Lung microvascular endothelial cell (primary cell): Measurements from ENCODE around the gene MTOR. TPM values are rescaled to one million over a fixed set of nuclear protein-coding genes. Genes with fewer than 3 reads are reported as not detected.

ENCODE experiments used
- DNase-seq, 2 donors: peaks; one replicate each; pipeline versions ENCODE4 v3.0.0 to v3.0.0-alpha.2; 2010; ENCODE audit warnings: low read depth in 2 of 2
- total RNA-seq: library from RNA; depleted of rRNA; stranded (reverse); fragments of >200 nt; gene quantifications from 2 replicates; pipeline ENCODE4 v1.2.1, GENCODE V29; 2014

Gene MTOR
- total RNA-seq, 1 donor from 2014 or later: 47.4 TPM

GRCh38 chr1:11216074-11216473 is 46.3 kb downstream of the MTOR start:
- no peak for DNase-seq

DNA sequence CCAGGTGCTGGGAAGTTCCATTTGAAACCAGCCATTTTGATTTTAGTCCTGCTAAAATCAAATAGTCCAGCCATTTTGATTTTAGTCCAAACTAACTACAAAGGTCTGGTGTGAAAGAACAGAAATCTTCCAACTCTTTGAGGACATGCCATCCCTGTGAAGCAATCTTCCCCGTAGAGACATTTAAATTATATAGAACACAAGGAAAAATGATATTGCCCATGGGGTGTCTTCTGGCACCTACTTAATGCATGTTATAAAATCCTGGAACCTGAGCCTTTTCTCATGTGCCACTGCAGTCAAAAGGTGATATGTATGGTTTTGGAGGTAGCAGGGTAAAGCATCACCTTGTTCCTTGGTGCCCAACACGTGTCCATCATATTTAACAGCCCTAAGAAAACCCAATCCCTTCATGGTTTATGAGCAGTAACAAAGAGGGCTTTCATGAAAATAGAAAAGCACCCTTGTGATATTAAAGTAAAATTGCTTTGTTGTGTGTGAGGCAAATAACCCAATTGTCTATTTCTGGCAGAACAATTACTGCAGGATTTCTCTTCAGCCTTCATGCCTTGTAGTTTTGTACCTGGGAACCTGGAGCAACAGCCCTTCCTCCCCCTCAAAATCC is 46.9 kb downstream of the MTOR start:
- no peak for DNase-seq

GRCh38 chr1:11214698-11215380 is 47.5 kb downstream of the MTOR start:
- no peak for DNase-seq

DNA sequence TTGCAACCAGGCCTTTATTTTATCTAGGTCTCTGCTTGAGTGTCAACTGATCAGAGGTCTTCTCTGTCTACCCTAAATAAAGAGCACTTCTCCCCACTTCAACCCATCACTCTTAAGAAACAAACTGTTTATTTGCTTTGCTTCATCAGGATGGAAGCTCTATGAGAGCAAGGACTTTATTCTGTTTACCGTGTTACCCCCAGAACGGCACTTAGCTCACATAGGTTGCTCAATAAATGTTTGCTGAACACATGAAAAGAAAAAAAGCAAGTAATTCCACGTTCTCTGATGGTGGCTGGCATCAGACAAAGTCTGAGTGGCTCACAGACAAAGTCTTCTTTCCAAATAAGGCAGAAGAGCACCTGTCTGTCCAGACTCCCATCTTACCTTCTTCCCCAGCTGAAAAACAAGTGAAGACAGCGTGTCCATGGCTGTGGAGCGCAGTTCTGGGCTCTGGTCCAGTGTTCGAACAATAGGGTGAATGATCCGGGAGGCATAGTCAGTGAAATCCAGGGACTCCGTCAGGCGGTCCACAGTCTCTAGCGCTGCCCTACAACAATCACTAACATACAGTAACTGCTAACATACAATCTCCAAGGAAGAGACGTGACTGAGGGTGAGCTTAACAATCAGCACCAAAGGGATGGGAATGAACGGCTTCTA is 50.3 kb downstream of the MTOR start:
- no peak for DNase-seq

DNA sequence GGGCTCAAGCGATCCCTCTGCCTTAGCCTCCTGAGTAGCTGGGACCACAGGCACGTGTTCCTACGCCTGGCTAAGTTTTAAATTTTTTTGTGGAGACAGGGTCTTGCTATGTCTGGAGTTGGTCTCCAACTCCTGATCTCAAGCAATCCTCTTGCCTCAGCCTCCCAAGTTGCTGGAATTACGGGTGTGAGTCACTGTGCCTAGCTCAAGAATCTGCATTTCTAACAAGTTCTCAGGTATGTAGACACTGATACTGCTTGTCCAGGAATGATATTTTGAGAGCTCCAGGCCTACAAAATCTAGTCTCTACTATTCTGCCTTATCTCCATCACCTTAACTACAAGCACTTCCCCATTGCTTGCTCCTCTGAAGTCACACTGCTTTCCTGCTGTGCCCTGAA is 50.9 kb downstream of the MTOR start:
- no peak for DNase-seq

DNA sequence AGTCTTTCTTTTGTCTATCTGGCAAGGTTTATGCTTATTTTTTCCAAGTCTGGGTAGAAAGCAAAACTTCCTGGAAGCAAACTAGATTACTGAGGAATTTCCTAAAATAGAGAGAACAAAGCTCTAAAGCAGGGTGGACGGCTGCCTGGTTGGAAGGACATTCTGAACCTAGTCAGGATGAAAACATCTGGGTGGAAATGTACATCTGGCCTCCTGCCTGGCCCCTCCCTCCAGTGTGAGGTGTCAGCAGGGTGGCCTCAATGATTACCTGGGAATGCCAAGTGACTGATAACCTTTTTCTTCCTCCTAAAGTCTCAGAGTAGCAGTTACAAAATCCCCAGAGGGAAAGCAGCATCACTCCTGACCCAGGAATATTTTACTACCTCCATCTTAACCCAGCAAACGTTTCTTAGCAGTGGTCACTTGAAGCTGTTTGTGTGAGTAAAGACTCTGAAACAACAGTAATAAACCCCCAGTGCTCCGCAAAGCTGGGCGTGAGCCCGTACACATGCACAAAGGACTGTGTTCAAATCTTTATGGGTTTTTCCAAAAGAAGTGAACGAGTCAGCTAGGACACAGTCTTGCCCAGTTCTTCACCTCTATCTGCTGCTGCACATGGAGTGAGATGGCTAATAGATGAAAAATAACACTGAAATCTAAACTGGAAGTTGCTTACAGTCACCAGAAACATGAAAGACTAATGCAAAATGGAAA is 54.3 kb downstream of the MTOR start:
- peak in 1 of 2 donors; percentile 30 for DNase-seq

GRCh38 chr1:11204396-11205190 is 57.8 kb downstream of the MTOR start:
- DNase-seq: no peak

DNA sequence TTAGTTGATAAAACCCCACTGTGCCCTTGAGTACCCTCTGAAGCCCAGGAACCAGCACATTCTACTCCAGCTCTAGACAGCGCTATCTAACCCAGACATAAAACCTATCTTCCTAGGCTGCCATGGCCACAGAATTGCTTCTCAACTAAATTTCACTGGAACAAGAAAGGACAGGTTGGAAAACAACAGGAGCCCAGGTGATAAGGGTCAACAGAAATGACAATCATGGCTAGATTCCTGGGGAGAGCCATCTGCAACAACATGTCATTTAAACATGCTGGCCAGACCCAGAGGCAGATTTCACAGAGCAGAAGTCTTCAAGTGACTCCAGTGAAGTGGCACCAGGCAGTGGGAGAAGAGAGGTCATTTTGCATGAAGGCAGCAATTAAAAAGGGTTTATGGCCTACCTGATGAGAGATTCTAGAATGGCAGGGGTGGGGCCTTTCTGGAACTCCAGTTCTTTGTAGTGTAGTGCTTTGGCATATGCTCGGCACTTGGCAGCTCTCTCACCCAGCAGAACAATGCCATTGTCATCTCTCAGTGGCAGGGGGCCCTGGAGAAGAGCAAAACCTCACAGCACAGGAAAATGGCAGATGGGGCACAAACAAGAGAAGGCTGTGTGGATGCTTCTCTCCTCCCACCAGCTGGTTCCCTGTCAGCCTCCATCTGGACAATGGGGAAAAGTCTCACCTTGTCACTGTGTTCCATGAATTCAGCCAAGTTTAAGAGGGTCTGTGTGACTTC is 63.3 kb downstream of the MTOR start:
- DNase-seq: no peak

DNA sequence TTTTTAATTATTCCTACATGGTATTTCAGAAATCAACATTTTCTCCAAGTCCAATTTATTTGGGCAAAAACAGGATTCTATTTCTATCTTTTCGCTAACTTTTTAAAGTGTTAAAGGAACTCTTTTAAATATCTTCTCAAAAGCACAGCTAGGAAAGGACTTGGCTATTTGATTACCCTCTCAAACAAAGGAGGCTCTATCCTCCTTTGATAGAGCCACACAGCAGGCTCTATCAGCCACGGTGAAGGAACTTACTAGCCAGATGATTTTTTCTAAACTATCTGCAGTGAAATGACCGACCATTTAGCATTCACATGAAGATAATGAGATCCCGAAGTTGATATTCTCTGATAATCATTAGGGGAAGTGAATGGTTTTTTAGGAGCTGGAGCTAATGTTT is 64.1 kb downstream of the MTOR start:
- no peak for DNase-seq

GRCh38 chr1:11197359-11197758 is 65.0 kb downstream of the MTOR start:
- no peak for DNase-seq

DNA sequence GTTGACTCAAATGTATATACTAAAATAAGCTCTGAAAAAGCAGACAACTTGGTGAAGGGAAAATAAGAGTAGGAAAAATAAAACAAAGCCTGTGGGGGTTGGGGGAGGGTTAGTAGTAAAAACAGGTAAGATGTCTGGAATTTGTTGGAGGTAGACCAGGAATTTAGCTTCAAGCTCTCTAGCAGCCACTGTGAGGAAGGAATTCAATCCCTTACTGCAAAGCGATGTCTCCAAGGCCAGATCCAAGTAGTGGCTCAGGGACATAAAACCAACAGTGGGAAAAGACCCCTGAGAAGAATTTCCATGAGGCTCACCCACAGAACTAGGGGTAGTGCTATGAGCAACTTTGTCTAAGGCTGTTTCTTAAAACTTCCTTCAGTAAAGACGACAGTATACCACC is 65.4 kb downstream of the MTOR start:
- DNase-seq: no peak

DNA sequence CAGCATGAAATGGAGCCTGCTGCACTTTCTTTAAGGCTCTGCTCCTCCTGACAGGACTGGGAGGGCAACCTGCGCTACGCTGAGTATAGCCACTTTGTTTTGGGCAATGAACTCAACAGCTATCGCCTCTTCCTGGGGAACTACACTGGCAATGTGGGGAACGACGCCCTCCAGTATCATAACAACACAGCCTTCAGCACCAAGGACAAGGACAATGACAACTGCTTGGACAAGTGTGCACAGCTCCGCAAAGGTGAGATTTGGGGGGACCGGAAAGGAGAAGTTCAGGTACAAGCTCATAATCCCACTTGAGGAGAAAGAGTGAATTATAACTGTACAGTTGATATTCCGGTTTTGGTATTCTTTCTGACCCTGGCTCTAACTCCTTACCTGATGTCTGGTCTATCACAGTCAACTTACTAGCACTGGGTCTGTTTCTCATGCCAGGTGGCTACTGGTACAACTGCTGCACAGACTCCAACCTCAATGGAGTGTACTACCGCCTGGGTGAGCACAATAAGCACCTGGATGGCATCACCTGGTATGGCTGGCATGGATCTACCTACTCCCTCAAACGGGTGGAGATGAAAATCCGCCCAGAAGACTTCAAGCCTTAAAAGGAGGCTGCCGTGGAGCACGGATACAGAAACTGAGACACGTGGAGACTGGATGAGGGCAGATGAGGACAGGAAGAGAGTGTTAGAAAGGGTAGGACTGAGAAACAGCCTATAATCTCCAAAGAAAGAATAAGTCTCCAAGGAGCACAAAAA is 67.8 kb downstream of the MTOR start:
- DNase-seq: no peak

- no peak for DNase-seq
Observed at GRCh38 chr1:11193376-11193775, 69.0 kb downstream of the MTOR start.

DNA sequence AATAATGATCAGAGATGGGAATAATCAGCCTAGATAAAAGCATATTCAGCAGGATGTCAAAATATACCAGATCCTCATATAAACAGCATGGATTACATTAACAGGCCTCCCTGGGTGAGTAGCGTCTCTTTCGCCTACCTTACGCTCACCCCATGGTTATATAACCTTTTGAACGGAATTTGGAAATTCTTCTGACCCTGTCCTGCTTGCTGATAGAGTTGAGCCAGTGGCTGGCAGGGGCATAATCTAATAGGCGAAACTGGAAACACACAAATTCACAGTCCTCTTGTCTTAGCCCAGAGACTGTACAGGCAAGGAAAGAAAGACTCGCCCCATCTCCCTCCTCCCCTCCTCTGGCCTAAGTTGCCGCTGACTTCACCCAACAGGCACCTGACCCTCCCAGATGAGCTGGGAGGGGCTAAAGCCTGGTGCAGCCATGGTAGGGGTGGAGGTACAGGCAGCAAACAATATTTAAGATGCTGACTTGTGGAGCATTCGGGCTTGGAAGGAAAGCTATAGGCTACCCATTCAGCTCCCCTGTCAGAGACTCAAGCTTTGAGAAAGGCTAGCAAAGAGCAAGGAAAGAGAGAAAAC is 73.4 kb downstream of the MTOR start, which contains the start of gene ANGPTL7:
TSS of gene ANGPTL7 (plus strand) at position 498 of the 594 bp plus-strand sequence. CDS start 225 bp downstream, outside the sequence.
- DNase-seq: no peak

- DNase-seq: no peak
Observed at GRCh38 chr1:11188381-11188780, 74.0 kb downstream of the MTOR start.

DNA sequence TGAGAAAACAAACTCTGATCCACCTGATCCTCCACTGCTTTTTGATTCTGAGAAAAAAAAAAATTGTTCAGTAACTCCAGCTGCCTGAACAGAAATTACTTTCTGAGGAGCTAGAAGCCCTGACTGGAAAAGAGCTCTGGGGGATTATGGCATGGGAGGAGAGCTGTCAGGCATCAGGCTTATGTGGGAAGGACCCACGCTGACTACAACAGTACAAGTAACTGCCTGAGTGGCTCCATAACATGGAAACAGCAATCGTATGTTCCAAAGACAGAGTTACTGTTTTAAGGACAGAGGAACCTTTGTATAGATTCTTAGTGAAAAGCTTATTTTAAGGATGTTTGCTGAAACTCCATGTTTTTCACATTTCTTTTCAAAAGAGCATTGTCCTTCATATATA is 74.4 kb downstream of the MTOR start:
- no peak for DNase-seq

DNA sequence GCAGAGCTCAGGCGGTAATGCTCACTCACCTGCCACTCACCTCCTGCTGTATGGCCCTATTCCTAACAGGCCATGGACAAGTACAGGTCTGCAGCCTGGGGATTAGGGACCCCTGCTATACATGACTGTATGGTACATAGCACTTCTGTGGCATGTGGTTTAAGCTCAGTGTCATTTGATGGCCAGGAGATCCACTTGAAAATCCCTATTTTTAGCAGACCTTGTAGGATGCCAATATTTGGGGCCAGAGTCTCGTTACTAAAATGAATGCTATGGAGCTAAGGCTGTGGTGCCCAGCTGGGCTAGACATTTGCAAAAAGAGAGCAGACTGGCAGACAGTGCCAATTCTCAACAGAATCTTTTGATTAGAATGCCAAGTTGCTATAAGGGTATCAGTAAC is 74.9 kb downstream of the MTOR start:
- no peak for DNase-seq

DNA sequence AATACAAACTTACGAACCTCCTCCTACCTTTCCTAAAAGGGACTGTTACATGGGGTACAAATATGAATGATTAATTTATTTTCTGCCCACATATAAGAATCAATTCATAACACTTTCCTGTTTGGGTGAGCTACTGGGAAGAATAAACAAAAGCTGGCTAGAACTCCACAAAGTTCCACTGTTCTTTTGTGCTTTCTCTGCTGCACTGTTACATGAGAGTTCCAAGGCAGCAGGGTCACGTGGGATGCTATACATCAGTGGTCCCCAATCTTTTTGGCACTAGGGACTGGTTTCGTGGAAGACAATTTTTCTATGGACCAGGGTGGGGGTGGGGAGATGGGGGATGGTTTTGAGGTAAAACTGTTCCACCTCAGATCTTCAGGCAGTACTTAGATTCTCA is 75.4 kb downstream of the MTOR start:
- DNase-seq: no peak

GRCh38 chr1:11184973-11185372 is 77.4 kb downstream of the MTOR start:
- no peak for DNase-seq
